Measurements from ENCODE around the gene NYAP1.
"Not testable (repeated sequence)": the region's sequence is repeated elsewhere in the genome, so short reads cannot be mapped to it uniquely, and the experiment has no call there.

Gene NYAP1

DNA sequence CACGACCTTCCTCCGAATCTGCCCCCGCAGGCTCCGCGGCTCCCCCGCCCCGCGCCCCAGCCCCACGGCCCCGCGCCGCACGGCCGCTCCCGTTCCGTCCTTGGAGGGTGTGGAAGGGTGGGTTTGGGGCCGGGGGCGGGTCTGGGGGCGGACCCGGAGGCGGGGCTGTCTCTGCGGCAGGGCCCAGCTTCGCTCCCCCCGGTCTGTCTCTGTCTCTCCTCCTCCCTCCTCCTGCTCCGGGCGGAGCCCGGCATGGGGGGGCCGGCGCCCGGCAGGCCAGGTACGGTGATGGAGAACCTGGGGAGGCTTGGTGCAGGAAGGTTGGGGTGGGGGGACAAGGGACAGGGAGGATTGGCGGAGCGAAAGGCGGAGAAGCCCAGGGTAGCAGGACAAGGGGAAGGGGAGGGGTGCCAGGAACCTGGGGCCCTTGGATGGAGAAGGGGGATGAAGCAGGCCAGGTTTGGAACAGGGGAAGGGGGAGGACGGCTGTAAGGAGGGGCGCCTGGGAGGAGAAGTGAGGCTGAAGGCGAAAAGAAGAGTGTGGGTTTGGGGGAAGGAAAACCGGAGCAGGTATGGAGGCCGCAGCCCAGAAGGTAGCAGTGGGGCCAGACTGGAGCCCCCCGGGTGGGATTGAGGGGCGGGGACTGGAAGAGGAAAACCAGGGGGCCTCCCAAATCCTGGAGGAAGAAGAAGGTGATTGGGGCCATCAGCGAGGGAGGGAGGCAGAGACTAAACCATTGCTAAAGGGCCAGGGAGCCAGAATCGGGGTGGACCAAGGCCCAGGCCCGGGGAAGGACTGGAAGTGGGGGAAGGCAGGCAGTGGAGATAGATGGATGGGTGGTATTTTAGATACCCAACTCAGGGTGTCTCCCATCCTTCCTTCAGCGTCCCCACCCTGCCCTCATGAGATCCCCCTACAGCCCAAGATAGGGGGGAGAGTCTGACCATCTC is at the start of gene NYAP1:
NYAP1 (plus strand) TSS at position 206 of the 951 bp plus-strand sequence. CDS start 1,385 bp downstream, outside the sequence.
- DNase-seq = no peak

DNA sequence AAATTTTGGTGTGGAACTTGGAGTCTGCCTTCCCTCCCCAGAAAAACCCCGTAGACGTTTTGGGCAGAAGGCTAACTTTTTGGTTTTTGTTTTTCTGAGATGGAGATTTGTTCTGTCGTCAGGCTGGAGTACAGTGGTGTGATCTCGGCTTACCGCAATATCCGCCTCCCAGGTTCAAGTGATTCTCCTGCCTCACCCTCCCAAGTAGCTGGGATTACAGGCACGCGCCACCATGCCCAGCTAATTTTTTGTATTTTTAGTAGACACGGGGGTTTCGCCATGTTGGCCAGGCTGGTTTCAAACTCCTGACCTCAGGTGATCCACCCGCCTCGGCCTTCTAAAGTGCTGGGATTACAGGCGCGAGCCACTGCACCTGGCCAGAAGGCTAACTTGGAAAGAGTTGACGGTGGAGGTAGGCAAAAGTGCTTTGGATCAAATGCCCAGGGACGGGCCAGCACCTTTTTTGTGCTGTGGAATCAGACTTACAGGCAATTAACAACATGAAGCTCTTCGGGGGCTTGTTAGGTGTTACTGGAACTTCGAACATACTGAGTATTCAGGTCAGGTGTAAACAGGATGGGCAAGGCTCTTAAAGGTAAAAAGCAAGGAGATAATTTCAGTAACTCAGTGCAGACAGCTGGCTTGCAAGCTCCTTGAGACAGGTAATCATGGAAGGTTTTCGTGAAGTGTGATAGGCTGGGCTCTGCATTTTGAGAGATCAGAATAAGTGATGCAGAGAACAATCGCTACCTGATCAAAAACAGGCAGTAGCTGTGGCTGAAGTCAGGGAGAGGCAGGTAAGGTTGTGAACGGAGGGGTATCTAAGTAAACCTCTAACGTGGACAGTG is 49.2 kb upstream of the NYAP1 start:
- no peak for DNase-seq

DNA sequence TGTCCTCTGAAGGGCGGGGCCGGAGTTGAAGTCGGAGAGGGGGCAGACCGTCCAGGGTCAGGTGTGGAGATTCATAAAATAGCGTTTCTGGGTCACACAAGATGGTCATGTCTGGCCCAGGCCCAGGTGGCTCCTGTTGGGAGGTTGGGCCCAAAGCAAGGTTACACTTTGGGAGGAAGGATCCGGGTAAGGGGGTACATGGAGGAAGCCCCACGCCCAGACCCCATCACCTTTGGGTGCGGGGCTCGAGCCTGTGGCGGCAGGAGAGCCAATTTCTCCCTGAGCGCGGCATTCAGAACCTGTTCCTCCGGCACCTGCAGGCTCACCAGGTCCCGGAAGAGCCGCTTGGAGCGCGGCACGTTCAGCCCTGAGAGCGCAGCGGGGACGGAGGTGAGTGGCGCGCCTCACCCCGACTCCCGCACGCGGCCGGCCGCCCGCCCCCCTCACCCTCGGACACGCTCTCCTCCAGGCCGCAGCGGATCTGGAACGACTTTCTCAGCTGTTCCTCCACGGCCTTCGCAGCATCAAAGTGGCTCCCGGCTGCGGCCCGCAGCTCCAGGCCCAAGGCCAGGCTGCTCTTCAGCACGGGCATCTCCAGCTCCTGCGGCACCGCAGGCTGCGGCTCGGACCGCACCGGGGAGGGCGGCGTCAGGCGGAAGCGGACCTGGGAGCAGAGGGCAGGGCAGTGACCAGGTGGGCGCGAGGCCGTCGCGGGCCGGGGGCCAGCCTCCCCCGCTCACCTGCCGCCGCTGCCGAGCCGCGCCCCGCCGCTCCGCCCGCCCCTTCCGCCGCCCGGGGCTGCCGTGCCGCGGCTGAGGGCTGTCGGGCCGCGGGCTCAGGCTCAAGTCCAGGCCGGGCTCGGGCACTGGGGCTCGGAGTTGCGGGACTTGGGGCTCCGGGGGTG is 48.1 kb upstream of the NYAP1 start:
- DNase-seq = no peak

- no peak for DNase-seq
These were observed 46.3 kb upstream of the NYAP1 start for GRCh38 chr7:100437150-100438100.

DNA sequence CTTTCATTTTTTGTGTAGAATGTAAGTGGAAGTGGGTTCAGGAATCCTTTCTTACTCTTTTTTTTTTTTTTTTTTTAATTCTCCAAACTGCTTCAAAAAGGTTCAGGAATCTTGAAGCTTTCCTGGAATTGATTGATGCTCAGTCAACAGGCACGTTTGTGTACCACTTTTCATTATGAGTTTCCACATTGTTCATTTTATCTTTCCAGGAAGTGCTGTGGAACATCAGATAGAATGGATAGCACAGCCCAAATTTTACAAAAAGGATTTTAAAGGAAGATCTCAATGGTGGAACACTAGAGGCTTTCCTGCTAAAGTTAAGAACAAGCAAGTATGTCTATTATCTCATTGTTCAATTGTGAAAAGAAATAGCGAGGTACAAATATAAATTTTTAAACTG is 45.6 kb upstream of the NYAP1 start:
- DNase-seq = no peak

- not testable (repeated sequence) for DNase-seq
These were observed 45.0 kb upstream of the NYAP1 start for GRCh38 chr7:100438731-100439130.

- not testable (repeated sequence) for DNase-seq
These were observed 44.5 kb upstream of the NYAP1 start for GRCh38 chr7:100439244-100439643.

GRCh38 chr7:100441641-100442535 is 41.8 kb upstream of the NYAP1 start:
- DNase-seq = no peak

DNA sequence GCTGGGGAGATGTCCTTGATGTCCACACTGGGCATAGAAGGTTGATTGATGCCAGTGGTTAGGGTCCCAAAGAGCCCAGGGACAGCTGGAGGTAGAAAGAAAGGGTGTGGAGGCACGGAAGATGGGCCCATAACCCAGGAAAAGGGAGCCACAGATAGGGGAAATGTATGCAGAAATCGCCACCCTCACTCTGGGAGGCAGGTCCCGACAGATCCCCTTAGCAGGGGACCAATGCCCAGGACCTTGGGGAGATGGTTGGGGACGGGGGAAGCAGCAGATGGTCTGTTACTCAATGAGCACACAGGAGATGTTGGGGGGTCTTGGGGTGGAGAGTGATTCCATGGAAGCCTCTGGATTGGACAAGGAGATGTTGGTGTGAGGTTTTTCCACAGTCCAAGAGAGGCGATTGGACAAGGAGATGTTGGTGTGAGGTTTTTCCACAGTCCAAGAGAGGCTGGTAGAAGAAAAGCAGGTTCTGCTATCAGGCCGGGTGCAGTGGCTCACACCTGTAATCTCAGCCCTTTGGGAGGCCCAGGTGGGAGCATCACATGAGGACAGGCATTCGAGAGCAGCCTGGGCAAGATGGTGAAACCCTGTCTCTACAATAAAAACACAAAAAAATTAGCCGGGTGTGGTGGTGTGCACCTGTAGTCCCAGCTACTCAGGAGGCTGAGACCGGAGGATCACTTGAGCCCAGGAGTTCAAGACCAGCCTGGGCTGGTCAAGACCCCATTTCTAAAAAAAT is 40.5 kb upstream of the NYAP1 start:
- DNase-seq = no peak

- DNase-seq = no peak
These were observed 39.1 kb upstream of the NYAP1 start for GRCh38 chr7:100444311-100445278.

DNA sequence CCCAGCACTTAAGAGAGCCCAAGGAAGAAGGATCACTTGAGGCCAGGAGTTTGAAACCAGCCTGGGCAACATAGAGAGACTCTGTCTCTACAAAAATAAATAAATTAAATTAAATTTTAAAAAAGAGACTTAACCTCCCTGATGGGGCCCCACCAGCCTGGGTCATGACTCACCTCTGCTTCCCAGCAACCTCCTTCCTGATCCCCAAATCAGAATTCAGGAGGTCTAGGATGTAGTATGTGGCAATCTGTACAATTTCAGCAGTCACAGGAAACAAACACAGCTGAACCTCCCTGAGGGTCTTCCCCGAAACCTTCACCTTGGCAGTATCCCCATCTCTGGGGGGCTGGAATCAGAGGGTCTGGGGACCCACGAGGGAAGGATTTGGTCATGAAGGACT is 37.7 kb upstream of the NYAP1 start:
- no peak for DNase-seq

DNA sequence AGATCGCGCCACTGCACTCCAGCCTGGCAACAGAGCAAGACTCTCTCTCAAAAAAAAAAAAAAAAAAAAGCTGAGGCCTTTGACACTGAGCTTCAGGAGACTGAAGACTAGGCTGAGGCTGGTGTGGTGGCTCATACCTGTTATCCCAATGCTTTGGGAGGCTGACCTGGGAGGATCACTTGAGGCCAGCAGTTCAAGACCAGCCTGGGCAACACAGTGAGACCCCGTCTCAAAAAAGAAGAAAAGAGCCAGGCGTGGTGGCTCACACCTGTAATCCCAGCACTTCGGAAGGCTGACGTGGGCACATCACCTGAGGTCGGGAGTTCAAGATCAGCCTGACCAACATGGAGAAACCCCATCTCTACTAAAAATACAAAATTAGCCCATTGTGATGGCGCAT is 36.4 kb upstream of the NYAP1 start:
- not testable (repeated sequence) for DNase-seq

GRCh38 chr7:100449190-100449795 is 34.4 kb upstream of the NYAP1 start:
- no peak for DNase-seq

DNA sequence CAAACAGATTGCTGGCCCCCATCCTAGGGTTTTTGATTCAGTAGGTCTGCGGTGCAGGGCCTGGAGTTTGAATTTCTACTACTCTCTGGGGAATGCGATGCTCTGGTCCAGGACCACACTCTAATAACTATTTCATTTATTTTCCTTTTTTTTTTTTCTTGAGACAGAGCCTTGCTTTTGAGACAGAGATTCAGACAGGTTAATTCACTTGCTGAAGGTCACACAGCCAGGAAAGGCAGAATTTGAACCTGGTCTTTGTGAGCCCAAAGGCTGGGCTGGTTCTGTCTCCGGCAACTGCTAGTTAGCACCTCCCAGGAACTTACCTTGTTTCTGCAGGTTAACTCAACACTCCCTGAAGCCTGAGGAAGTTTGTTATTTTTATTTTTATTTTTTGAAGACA is 31.2 kb upstream of the NYAP1 start:
- DNase-seq = no peak

DNA sequence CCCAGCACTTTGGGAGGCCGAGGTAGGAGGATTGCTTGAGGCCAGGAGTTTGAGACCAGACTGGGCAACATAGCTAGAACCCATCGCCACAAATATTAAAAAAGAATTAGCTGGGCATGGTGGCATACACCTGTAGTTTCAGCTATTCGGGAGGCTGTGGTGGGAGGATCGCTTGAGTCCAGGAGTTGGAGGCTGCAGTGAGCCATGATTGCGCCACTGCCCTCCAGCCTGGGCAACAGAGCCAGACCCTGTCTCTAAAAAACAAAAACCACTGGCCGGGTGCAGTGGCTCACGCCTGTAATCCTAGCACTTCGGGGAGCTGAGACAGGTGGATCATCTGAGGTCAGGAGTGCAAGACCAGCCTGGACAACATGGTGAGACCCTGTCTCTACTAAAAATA is 29.9 kb upstream of the NYAP1 start:
- DNase-seq = not testable (repeated sequence)

DNA sequence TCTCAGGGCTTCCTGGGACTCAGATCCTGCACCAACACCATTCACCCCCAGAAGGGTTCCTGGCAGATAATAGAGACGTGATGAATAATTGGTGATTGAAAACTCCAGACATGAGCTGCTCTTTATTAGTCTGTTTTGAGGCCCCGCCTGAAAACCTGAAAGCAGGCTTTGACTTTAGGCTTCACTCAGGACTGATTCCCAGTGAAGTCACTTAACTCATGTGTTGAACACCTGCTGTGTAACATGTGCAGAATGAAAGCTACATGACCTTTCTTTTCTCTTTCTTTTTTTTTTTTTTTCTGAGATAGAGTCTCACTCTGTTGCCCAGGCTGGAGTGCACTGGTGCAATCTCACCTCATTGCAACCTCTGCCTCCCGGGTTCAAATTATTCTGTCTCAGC is 28.5 kb upstream of the NYAP1 start:
- no peak for DNase-seq

- DNase-seq = no peak
These were observed 27.2 kb upstream of the NYAP1 start for GRCh38 chr7:100456562-100456961.

DNA sequence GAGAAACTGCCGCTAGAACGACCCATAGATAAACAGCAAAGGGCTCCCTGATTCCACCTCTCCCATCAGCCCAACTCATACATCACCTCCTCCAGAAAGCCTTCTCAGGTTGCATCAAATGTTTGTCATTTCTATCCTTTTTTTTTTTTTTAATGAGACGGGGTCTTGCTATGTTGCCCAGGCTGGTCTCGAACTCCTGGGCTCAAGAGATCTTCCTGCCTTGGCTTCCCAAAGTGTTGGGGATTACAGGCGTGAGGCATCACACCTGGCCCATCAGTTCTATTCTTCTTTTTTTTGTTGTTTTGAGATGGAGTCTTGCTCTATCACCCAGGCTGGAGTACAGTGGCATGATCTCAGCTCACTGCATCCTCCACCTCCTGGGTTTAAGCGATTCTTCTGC is 26.7 kb upstream of the NYAP1 start:
- DNase-seq = no peak

Measured in GOT3 (cell line).